ENCODE measurements around the gene PLCB4.

The PLCB4 gene

GRCh38 chr20:9353180-9353915 lies 284.5 kb downstream of the PLCB4 start:
- H3K36me3 Mint-ChIP-seq: no peaks in the 10 kb centered on the region
- DNase-seq (ENCODE audit: low spot score in 2 of 2) (no peak), ATAC-seq (no peak)
- no peaks in the 10 kb centered on the region for H3K4me1 Mint-ChIP-seq
- no peaks in the 10 kb centered on the region for H3K9me3 Mint-ChIP-seq
- no peak overlapping the region for H3K27ac Mint-ChIP-seq
- no peak overlapping the region for H3K4me3 Mint-ChIP-seq

- Mint-ChIP-seq H3K4me3 (no peak overlapping the region), H3K4me1 (no peaks in the 10 kb centered on the region), H3K27ac (no peak overlapping the region), H3K9me3 (no peaks in the 10 kb centered on the region), H3K36me3 (no peaks in the 10 kb centered on the region)
- ATAC-seq: no peak
- DNase-seq (ENCODE audit: low spot score in 2 of 2): no peak
Observed at GRCh38 chr20:9353916-9354276, 285.0 kb downstream of the PLCB4 start.

DNA sequence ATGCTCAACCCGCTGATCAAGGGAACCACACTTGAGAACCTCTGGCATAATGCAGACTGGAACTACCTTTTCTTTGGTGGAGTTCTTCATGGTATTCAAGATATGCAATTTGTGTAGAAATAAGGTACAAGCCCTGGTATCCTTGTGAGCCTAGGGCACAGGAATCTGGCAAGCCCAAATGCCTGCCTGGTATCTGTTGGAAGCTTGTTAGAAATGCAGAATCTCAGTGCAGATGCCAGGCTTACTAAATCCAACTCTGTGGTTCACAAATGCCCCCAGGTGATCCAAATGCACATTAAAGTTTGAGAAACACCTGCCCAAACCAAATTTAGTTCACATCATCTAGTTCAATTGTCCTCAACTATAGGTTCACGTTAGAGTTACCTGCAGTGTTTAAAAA lies 285.7 kb downstream of the PLCB4 start:
- ATAC-seq: no peak
- no peak for DNase-seq (ENCODE audit: low spot score in 2 of 2)
- Mint-ChIP-seq H3K4me1 (no peaks in the 10 kb centered on the region), H3K36me3 (no peaks in the 10 kb centered on the region), H3K9me3 (no peaks in the 10 kb centered on the region), H3K27ac (no peak overlapping the region), H3K4me3 (no peak overlapping the region)

DNA sequence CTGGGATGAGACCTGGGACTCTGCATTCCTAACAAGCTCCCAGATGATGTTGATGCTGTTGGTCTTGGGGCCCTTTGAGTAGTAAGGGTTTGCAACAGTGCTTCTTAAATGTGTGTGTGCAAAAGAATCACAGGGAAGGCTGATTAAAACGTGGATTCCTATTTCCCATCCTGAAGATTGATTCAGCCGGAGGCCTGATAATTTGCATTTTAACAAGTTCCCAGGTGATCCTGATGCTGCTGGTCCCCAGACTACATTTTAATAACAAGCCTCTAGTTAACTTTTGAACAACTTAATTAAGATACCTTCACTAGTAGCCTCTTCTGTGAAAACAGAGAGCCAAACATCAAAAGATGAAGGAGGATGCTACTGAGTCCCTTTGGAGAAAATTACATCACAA lies 289.1 kb downstream of the PLCB4 start:
- no peak overlapping the region for H3K27ac Mint-ChIP-seq
- no peak overlapping the region for H3K4me3 Mint-ChIP-seq
- H3K9me3 Mint-ChIP-seq: peaks cover 3% of the 10 kb centered on the region
- no peaks in the 10 kb centered on the region for H3K4me1 Mint-ChIP-seq
- no peaks in the 10 kb centered on the region for H3K36me3 Mint-ChIP-seq
- DNase-seq (ENCODE audit: low spot score in 2 of 2) (no peak), ATAC-seq (no peak)

- H3K36me3 Mint-ChIP-seq: no peaks in the 10 kb centered on the region
- no peaks in the 10 kb centered on the region for H3K4me1 Mint-ChIP-seq
- H3K9me3 Mint-ChIP-seq: peaks cover 3% of the 10 kb centered on the region
- H3K27ac Mint-ChIP-seq: no peak overlapping the region
- ATAC-seq (no peak), DNase-seq (ENCODE audit: low spot score in 2 of 2) (no peak)
- no peak overlapping the region for H3K4me3 Mint-ChIP-seq
Observed at GRCh38 chr20:9359561-9360308, 290.8 kb downstream of the PLCB4 start.

GRCh38 chr20:9360431-9360830 lies 291.5 kb downstream of the PLCB4 start:
- H3K27ac Mint-ChIP-seq: no peak overlapping the region
- ATAC-seq (no peak), DNase-seq (ENCODE audit: low spot score in 2 of 2) (no peak)
- peaks cover 3% of the 10 kb centered on the region for H3K9me3 Mint-ChIP-seq
- no peaks in the 10 kb centered on the region for H3K36me3 Mint-ChIP-seq
- H3K4me3 Mint-ChIP-seq: no peak overlapping the region
- no peaks in the 10 kb centered on the region for H3K4me1 Mint-ChIP-seq

- Mint-ChIP-seq H3K4me3 (no peak overlapping the region), H3K9me3 (peaks cover 3% of the 10 kb centered on the region), H3K27ac (no peak overlapping the region), H3K36me3 (no peaks in the 10 kb centered on the region), H3K4me1 (no peaks in the 10 kb centered on the region)
- DNase-seq (ENCODE audit: low spot score in 2 of 2): no peak
- ATAC-seq: no peak
Observed at GRCh38 chr20:9363673-9364072, 294.8 kb downstream of the PLCB4 start.

GRCh38 chr20:9367328-9367727 lies 298.4 kb downstream of the PLCB4 start:
- Mint-ChIP-seq H3K36me3 (no peaks in the 10 kb centered on the region), H3K27ac (no peak overlapping the region), H3K9me3 (no peaks in the 10 kb centered on the region), H3K4me1 (no peaks in the 10 kb centered on the region), H3K4me3 (no peak overlapping the region)
- no peak for ATAC-seq
- DNase-seq (ENCODE audit: low spot score in 2 of 2): no peak

DNA sequence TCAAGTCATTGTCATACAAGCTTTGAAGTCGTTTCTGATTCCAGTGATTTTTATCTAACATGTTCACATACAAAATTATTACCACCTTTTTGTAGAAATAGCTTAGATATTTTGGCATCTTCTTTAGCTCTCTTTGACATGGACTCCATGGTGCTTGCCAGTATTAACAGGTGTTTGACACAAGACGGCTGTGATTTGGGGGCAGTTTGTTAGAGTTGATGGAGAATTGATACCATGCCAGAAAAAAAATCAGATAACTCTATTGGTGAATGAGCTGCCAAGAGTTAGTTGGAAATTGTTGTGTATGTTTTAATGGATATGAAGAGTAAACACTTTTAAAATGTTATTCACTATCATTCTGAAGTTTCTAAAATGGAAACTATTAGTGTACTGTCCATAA lies 298.9 kb downstream of the PLCB4 start:
- no peak for ATAC-seq
- H3K4me3 Mint-ChIP-seq: no peak overlapping the region
- H3K36me3 Mint-ChIP-seq: no peaks in the 10 kb centered on the region
- H3K27ac Mint-ChIP-seq: no peak overlapping the region
- no peaks in the 10 kb centered on the region for H3K4me1 Mint-ChIP-seq
- H3K9me3 Mint-ChIP-seq: no peaks in the 10 kb centered on the region
- no peak for DNase-seq (ENCODE audit: low spot score in 2 of 2)

GRCh38 chr20:9368893-9369292 lies 300.0 kb downstream of the PLCB4 start:
- ATAC-seq (no peak), DNase-seq (ENCODE audit: low spot score in 2 of 2) (no peak)
- Mint-ChIP-seq H3K4me1 (no peaks in the 10 kb centered on the region), H3K9me3 (no peaks in the 10 kb centered on the region), H3K36me3 (no peaks in the 10 kb centered on the region), H3K4me3 (no peak overlapping the region), H3K27ac (no peak overlapping the region)

- Mint-ChIP-seq H3K9me3 (no peaks in the 10 kb centered on the region), H3K27ac (no peak overlapping the region), H3K4me1 (no peaks in the 10 kb centered on the region), H3K36me3 (no peaks in the 10 kb centered on the region), H3K4me3 (no peak overlapping the region)
- ATAC-seq (no peak), DNase-seq (ENCODE audit: low spot score in 2 of 2) (no peak)
Observed at GRCh38 chr20:9369557-9369956, 300.7 kb downstream of the PLCB4 start.

DNA sequence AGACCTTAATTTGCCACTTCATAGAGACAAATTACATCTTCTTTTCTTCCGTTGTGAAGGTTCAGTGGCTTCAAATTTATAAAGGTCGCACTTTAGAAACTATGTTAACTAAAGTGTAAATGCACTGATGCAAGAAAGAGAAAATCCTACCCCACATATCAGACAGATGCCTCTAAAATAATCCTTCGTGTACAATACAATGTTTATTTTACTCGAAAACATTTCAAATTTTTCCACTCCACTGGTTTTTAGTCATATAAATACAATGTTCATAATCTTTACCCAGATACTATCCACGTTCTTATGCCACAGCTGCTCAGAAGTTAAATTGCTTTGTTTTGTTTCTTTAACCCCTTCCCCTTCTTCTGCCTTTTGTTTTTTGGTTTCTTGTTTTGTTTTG lies 305.2 kb downstream of the PLCB4 start:
- no peak overlapping the region for H3K27ac Mint-ChIP-seq
- no peaks in the 10 kb centered on the region for H3K4me1 Mint-ChIP-seq
- H3K9me3 Mint-ChIP-seq: no peaks in the 10 kb centered on the region
- DNase-seq (ENCODE audit: low spot score in 2 of 2) (no peak), ATAC-seq (no peak)
- no peak overlapping the region for H3K4me3 Mint-ChIP-seq
- H3K36me3 Mint-ChIP-seq: no peaks in the 10 kb centered on the region

- no peak for ATAC-seq
- no peak overlapping the region for H3K4me3 Mint-ChIP-seq
- no peak for DNase-seq (ENCODE audit: low spot score in 2 of 2)
- H3K27ac Mint-ChIP-seq: no peak overlapping the region
- no peaks in the 10 kb centered on the region for H3K36me3 Mint-ChIP-seq
- no peaks in the 10 kb centered on the region for H3K4me1 Mint-ChIP-seq
- H3K9me3 Mint-ChIP-seq: no peaks in the 10 kb centered on the region
Observed at GRCh38 chr20:9374480-9374879, 305.6 kb downstream of the PLCB4 start.

- DNase-seq (ENCODE audit: low spot score in 2 of 2) (no peak), ATAC-seq (no peak)
- no peaks in the 10 kb centered on the region for H3K9me3 Mint-ChIP-seq
- no peaks in the 10 kb centered on the region for H3K36me3 Mint-ChIP-seq
- no peaks in the 10 kb centered on the region for H3K4me1 Mint-ChIP-seq
- H3K4me3 Mint-ChIP-seq: no peak overlapping the region
- no peak overlapping the region for H3K27ac Mint-ChIP-seq
Observed at GRCh38 chr20:9375221-9375681, 306.4 kb downstream of the PLCB4 start.

DNA sequence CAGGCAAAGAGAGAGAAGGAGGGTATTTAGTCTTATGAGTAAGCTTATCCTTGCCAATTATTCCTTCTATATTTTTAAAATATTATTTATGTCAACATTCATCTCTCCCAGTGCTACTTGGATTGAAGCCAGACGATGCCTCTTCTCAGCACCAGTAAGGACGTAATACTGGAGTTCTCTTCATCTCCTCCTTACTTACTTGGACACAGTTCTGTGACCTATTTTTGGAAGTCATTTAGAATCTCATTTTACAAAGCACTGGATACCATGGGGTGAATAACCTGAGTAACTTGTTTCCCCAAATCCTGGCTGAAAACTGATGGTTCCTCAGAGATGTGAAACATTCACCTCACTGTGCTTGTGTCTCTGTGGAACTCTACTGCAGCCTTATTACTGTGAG lies 308.1 kb downstream of the PLCB4 start:
- no peaks in the 10 kb centered on the region for H3K36me3 Mint-ChIP-seq
- ATAC-seq (no peak), DNase-seq (ENCODE audit: low spot score in 2 of 2) (no peak)
- no peak overlapping the region for H3K27ac Mint-ChIP-seq
- no peaks in the 10 kb centered on the region for H3K4me1 Mint-ChIP-seq
- H3K4me3 Mint-ChIP-seq: no peak overlapping the region
- no peaks in the 10 kb centered on the region for H3K9me3 Mint-ChIP-seq
